NCI-H748 (cell line): ENCODE data around the gene SMAP1.
A peak's percentile ranks its signal among the peaks of the same experiment; 100 is the strongest.

Source experiments
- DNase-seq: peaks from one replicate; lab custom pipeline; 2025; ENCODE audit not compliant: unreplicated experiment; lab: John Stamatoyannopoulos, UW

SMAP1 gene

GRCh38 chr6:70680396-70680795 is 12.7 kb downstream of the SMAP1 start:
- no peak for DNase-seq

GRCh38 chr6:70684794-70685493 is 17.3 kb downstream of the SMAP1 start:
- no peak for DNase-seq

GRCh38 chr6:70685494-70686180 is 18.0 kb downstream of the SMAP1 start:
- DNase-seq, result no peak

GRCh38 chr6:70686548-70687133 is 19.0 kb downstream of the SMAP1 start:
- DNase-seq, result peak; percentile 54

- DNase-seq, result no peak
These were observed 26.2 kb downstream of the SMAP1 start for GRCh38 chr6:70693887-70694286.

- no peak for DNase-seq
These were observed 26.7 kb downstream of the SMAP1 start for GRCh38 chr6:70694371-70694770.

GRCh38 chr6:70700922-70701876 is 33.5 kb downstream of the SMAP1 start:
- no peak for DNase-seq

GRCh38 chr6:70705772-70706171 is 38.1 kb downstream of the SMAP1 start:
- no peak for DNase-seq

GRCh38 chr6:70706491-70707123 is 38.9 kb downstream of the SMAP1 start:
- peak; percentile 57 for DNase-seq

GRCh38 chr6:70707893-70708292 is 40.2 kb downstream of the SMAP1 start:
- DNase-seq, result no peak

- no peak for DNase-seq
These were observed 40.8 kb downstream of the SMAP1 start for GRCh38 chr6:70708448-70708847.

- DNase-seq, result no peak
These were observed 42.1 kb downstream of the SMAP1 start for GRCh38 chr6:70709826-70710225.

- no peak for DNase-seq
These were observed 47.1 kb downstream of the SMAP1 start for GRCh38 chr6:70714716-70715257.

GRCh38 chr6:70717038-70717801 is 49.5 kb downstream of the SMAP1 start:
- DNase-seq, result no peak

GRCh38 chr6:70724524-70724923 is 56.8 kb downstream of the SMAP1 start:
- no peak for DNase-seq

- DNase-seq, result no peak
These were observed 58.2 kb downstream of the SMAP1 start for GRCh38 chr6:70725817-70726415.

GRCh38 chr6:70734381-70734780 is 66.7 kb downstream of the SMAP1 start:
- DNase-seq, result no peak

GRCh38 chr6:70734979-70735378 is 67.3 kb downstream of the SMAP1 start:
- DNase-seq, result no peak

- no peak for DNase-seq
These were observed 67.8 kb downstream of the SMAP1 start for GRCh38 chr6:70735513-70735912.
